NCI-H82 treated with DMSO at 0.1 percent for 48 hours (cell line): ENCODE results near the gene KSR1.
"Not testable (repeated sequence)": the region's sequence is repeated elsewhere in the genome, so short reads cannot be mapped to it uniquely, and the experiment has no call there.

Source experiments
- DNase-seq: peaks from one replicate; lab custom pipeline; 2025; ENCODE audit not compliant: unreplicated experiment; lab: John Stamatoyannopoulos, UW

The KSR1 gene

GRCh38 chr17:27629260-27629659, 173.0 kb downstream of the KSR1 start:
- not testable (repeated sequence) for DNase-seq

- DNase-seq, result no peak
Observed at GRCh38 chr17:27630607-27631410, 174.6 kb downstream of the KSR1 start, which contains the start of gene LGALS9. Gene LGALS9, plus strand, starts transcription at chr17:27631188. Its CDS starts 78 bp downstream, at chr17:27631266.

- DNase-seq, result no peak
Observed at GRCh38 chr17:27631411-27631760, 175.1 kb downstream of the KSR1 start.

GRCh38 chr17:27631897-27632725, 175.9 kb downstream of the KSR1 start:
- DNase-seq, result no peak

GRCh38 chr17:27632766-27633165, 176.5 kb downstream of the KSR1 start:
- not testable (repeated sequence) for DNase-seq

GRCh38 chr17:27633312-27634025, 177.2 kb downstream of the KSR1 start:
- no peak for DNase-seq

GRCh38 chr17:27634026-27634335, 177.7 kb downstream of the KSR1 start:
- DNase-seq, result no peak

GRCh38 chr17:27634776-27635175, 178.5 kb downstream of the KSR1 start:
- DNase-seq, result no peak

GRCh38 chr17:27635275-27635823, 179.1 kb downstream of the KSR1 start:
- DNase-seq, result no peak

- not testable (repeated sequence) for DNase-seq
Observed at GRCh38 chr17:27636005-27636520, 179.8 kb downstream of the KSR1 start.

- peak; percentile 39 for DNase-seq
Observed at GRCh38 chr17:27637818-27638217, 181.6 kb downstream of the KSR1 start.

- DNase-seq, result not testable (repeated sequence)
Observed at GRCh38 chr17:27638415-27638914, 182.2 kb downstream of the KSR1 start.

GRCh38 chr17:27640790-27641189, 184.5 kb downstream of the KSR1 start:
- DNase-seq, result no peak

GRCh38 chr17:27644586-27644985, 188.3 kb downstream of the KSR1 start:
- DNase-seq, result no peak

GRCh38 chr17:27645621-27646020, 189.4 kb downstream of the KSR1 start:
- not testable (repeated sequence) for DNase-seq

- no peak for DNase-seq
Observed at GRCh38 chr17:27646232-27646631, 190.0 kb downstream of the KSR1 start.

GRCh38 chr17:27647765-27648164, 191.5 kb downstream of the KSR1 start:
- no peak for DNase-seq

GRCh38 chr17:27649111-27649571, 192.9 kb downstream of the KSR1 start:
- not testable (repeated sequence) for DNase-seq

- DNase-seq, result no peak
Observed at GRCh38 chr17:27649929-27650328, 193.7 kb downstream of the KSR1 start.

GRCh38 chr17:27650836-27651235, 194.6 kb downstream of the KSR1 start:
- no peak for DNase-seq
